ENCODE results near the gene CDC6. TPM values are rescaled to one million over a fixed set of nuclear protein-coding genes. Genes with fewer than 3 reads are reported as not detected.

Gene CDC6
- total and polyA plus RNA-seq, 7 donors = 0.27 to 2.5 (median 0.86) TPM

- no peaks in the 10 kb centered on the region for H3K36me3 ChIP-seq (ENCODE audit: insufficient read depth in 1 of 2, low read depth in 1 of 2)
- intact Hi-C loops (cut with DNase I) = no loop called here
- H3K4me3 ChIP-seq = peak overlapping the region; percentile 95
- DNase-seq = peak; percentile 70 to 76
- H3K27me3 ChIP-seq (ENCODE audit: insufficient read depth in 3 of 3, low read length in 2 of 3) = no peaks in the 10 kb centered on the region
- TF ChIP-seq CTCF (IDR thresholded peaks at IDR 0.05) = no peak
- ATAC-seq = peak in 3 of 4 donors; percentile 9 to 28 (median 9)
- 34 to 46% (median 45%) methylated on average over 9 to 10 of the region's 10 CpGs for WGBS, 3 donors
- H3K27ac ChIP-seq = peak overlapping the region; percentile 97
- H3K9me3 ChIP-seq = no peaks in the 10 kb centered on the region
- H3K4me1 ChIP-seq = peaks cover 86% of the 10 kb centered on the region
Measured at GRCh38 chr17:40323391-40324381, 36.0 kb downstream of the CDC6 start.

GRCh38 chr17:40325156-40326013 lies 37.7 kb downstream of the CDC6 start:
- Histone ChIP-seq H3K4me3 (peak overlapping the region; percentile 10), H3K27ac (peak overlapping the region; percentile 97), H3K4me1 (peaks cover 96% of the 10 kb centered on the region), H3K36me3 (ENCODE audit: insufficient read depth in 1 of 2, low read depth in 1 of 2) (no peaks in the 10 kb centered on the region), H3K9me3 (no peaks in the 10 kb centered on the region), H3K27me3 (ENCODE audit: insufficient read depth in 3 of 3, low read length in 2 of 3) (no peaks in the 10 kb centered on the region)
- intact Hi-C loops (cut with DNase I) = no loop called here
- DNase-seq = peak; percentile 18 to 34
- no peak for TF ChIP-seq CTCF (IDR thresholded peaks at IDR 0.05)
- 74 to 82% (median 78%) methylated on average over 13 of the region's 13 CpGs for WGBS, 3 donors
- ATAC-seq = no peak

GRCh38 chr17:40326014-40326831 lies 38.5 kb downstream of the CDC6 start:
- peak in 3 of 4 donors; percentile 8 to 58 (median 25) for ATAC-seq
- Histone ChIP-seq H3K36me3 (ENCODE audit: insufficient read depth in 1 of 2, low read depth in 1 of 2) (peaks cover 0 to 7% of the 10 kb centered on the region in 2 donors), H3K4me1 (peaks cover 96% of the 10 kb centered on the region), H3K9me3 (no peaks in the 10 kb centered on the region), H3K27ac (peak overlapping the region; percentile 97), H3K27me3 (ENCODE audit: insufficient read depth in 3 of 3, low read length in 2 of 3) (no peaks in the 10 kb centered on the region), H3K4me3 (peak overlapping the region; percentile 23)
- TF ChIP-seq CTCF (IDR thresholded peaks at IDR 0.05) = no peak
- peak; percentile 50 to 63 for DNase-seq
- 39 to 52% (median 43%) methylated on average over 17 of the region's 17 CpGs for WGBS, 3 donors
- intact Hi-C loops (cut with DNase I) = no loop called here

GRCh38 chr17:40326832-40327199 lies 39.1 kb downstream of the CDC6 start:
- intact Hi-C loops (cut with DNase I) = no loop called here
- Histone ChIP-seq H3K4me3 (peak overlapping the region; percentile 23), H3K4me1 (peaks cover 96% of the 10 kb centered on the region), H3K36me3 (ENCODE audit: insufficient read depth in 1 of 2, low read depth in 1 of 2) (peaks cover 0 to 9% of the 10 kb centered on the region in 2 donors), H3K27ac (peak overlapping the region; percentile 97), H3K9me3 (no peaks in the 10 kb centered on the region), H3K27me3 (ENCODE audit: insufficient read depth in 3 of 3, low read length in 2 of 3) (no peaks in the 10 kb centered on the region)
- DNase-seq (peak; percentile 31 to 54), ATAC-seq (no peak)
- no peak for TF ChIP-seq CTCF (IDR thresholded peaks at IDR 0.05)
- 12 to 31% (median 17%) methylated on average over 1 of the region's 1 CpG for WGBS, 3 donors
